Sigmoid colon (tissue), 4 donors: ENCODE results near the gene NCAN.

ENCODE experiments used
- CTCF ChIP-seq, 4 experiments: fragments of 450-650 bp in 3 of 4; fragments of 200-600 bp in 1 of 4; IDR thresholded peaks; one replicate each; pipeline ENCODE4 v1.5.1; 2016 to 2019; ENCODE audit warnings: antibody characterized with exemption in 4 of 4, mild to moderate bottlenecking in 3 of 4, moderate library complexity in 2 of 4
- POLR2AphosphoS5 ChIP-seq, 4 donors: sonication (generic); formaldehyde crosslinking; IDR thresholded peaks; one replicate each; pipeline ENCODE4 v1.6.1; 2017; ENCODE audit warnings: antibody characterized with exemption in 4 of 4

- TF ChIP-seq CTCF (IDR thresholded peaks at IDR 0.05) (no peak), POLR2AphosphoS5 (IDR thresholded peaks at IDR 0.05) (no peak)
Measured at GRCh38 chr19:19230999-19231398, 19.2 kb downstream of the NCAN start.
